Central memory CD8-positive, alpha-beta T cell (primary cell): ENCODE results near the gene CETP.
A peak's percentile ranks its signal among the peaks of the same experiment; 100 is the strongest.

Source experiments
- ATAC-seq: fragments of 150-1000 bp; cut with Tn5 transposase; replicated peaks from 2 replicates; pipeline ENCODE4 v1.10.0; 2022; ENCODE audit warnings: mild to moderate bottlenecking, moderate FRiP score, moderate number of reproducible peaks; ENCODE audit not compliant: poor library complexity, severe bottlenecking; ENCODE audit errors: extremely low read depth
- DNase-seq, 2 donors: peaks; one replicate each; pipeline ENCODE4 v3.0.0; 2021; ENCODE audit warnings: low spot score in 2 of 2
- H3K27ac Mint-ChIP-seq: one replicate; pipeline ENCODE4 v1.8.0; 2022; ENCODE audit warnings: low read depth, mild to moderate bottlenecking, moderate library complexity, mixed read lengths
- H3K27me3 Mint-ChIP-seq: one replicate; pipeline ENCODE4 v1.8.0; 2022; ENCODE audit warnings: mixed read lengths
- H3K36me3 Mint-ChIP-seq: one replicate; pipeline ENCODE4 v1.8.0; 2022; ENCODE audit warnings: mild to moderate bottlenecking, moderate library complexity, mixed read lengths; ENCODE audit not compliant: insufficient read depth
- H3K4me1 Mint-ChIP-seq: one replicate; pipeline ENCODE4 v1.8.0; 2022; ENCODE audit warnings: mixed read lengths
- H3K4me3 Mint-ChIP-seq: one replicate; pipeline ENCODE4 v1.8.0; 2022; ENCODE audit warnings: mild to moderate bottlenecking, moderate library complexity, mixed read lengths
- H3K9me3 Mint-ChIP-seq: one replicate; pipeline ENCODE4 v1.8.0; 2022; ENCODE audit warnings: mixed read lengths

Gene CETP

GRCh38 chr16:57029161-57030160, 67.7 kb downstream of the CETP start:
- Mint-ChIP-seq H3K4me1 (peaks cover 89% of the 10 kb centered on the region), H3K27me3 (no peaks in the 10 kb centered on the region), H3K36me3 (peaks cover 52% of the 10 kb centered on the region), H3K4me3 (peak overlapping the region; percentile 52), H3K27ac (peak overlapping the region; percentile 52), H3K9me3 (no peaks in the 10 kb centered on the region)
- ATAC-seq (peak; percentile 94), DNase-seq (peak in 1 of 2 donors; percentile 57)

DNA sequence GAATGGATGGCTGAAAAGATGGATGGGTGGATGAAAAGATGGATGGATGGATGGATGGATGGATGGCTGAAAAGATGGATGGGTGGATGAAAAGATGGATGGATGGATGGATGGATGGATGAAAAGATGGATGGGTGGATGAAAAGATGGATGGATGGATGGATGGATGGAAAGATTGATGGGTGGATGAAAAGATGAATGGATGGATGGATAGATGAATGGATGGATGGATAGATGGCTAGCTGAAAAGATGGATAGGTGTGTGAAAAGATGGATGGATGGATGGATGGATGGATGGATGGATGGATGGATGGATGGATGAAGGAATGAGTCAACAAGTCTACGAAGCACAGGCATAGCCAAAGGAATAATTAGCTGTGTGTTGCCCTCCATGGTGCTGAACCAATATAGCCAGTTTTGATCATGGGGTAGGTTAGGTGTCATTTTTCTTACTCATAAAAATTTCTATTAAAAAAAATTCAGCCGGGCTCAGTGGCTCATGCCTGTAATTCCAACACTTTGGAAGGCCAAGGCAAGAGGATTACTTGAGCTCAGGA, 68.7 kb downstream of the CETP start:
- Mint-ChIP-seq H3K4me1 (peaks cover 89% of the 10 kb centered on the region), H3K9me3 (no peaks in the 10 kb centered on the region), H3K27me3 (no peaks in the 10 kb centered on the region), H3K36me3 (peaks cover 54% of the 10 kb centered on the region), H3K27ac (peak overlapping the region; percentile 52), H3K4me3 (peak overlapping the region; percentile 52)
- no peak for DNase-seq
- ATAC-seq: no peak

DNA sequence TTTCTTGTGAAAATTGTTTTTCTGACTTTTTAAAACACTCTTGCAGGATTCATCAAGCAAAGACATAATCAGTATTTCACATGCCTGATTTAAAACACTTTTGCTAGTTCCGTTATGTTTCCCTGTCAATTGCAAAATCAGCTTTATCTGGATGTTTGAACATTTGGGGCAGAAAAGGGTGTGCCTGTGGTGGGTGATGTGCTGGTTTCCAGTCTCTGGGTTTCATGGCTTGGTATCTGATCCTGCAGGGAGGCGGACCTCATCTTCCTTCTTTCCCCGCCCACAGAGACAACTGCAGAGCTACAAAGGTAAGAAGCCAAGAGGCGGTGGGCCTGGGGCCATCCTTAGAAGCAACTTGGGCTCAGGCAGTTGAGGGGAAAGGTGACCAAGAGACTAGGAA, 69.4 kb downstream of the CETP start:
- no peaks in the 10 kb centered on the region for H3K9me3 Mint-ChIP-seq
- H3K27me3 Mint-ChIP-seq: no peaks in the 10 kb centered on the region
- ATAC-seq (no peak), DNase-seq (no peak)
- no peak overlapping the region for H3K4me3 Mint-ChIP-seq
- peaks cover 89% of the 10 kb centered on the region for H3K4me1 Mint-ChIP-seq
- H3K27ac Mint-ChIP-seq: no peak overlapping the region
- peaks cover 53% of the 10 kb centered on the region for H3K36me3 Mint-ChIP-seq

GRCh38 chr16:57032346-57032745, 70.6 kb downstream of the CETP start:
- no peak for DNase-seq
- H3K27ac Mint-ChIP-seq: no peak overlapping the region
- peaks cover 50% of the 10 kb centered on the region for H3K36me3 Mint-ChIP-seq
- ATAC-seq: no peak
- peaks cover 89% of the 10 kb centered on the region for H3K4me1 Mint-ChIP-seq
- H3K4me3 Mint-ChIP-seq: no peak overlapping the region
- H3K9me3 Mint-ChIP-seq: no peaks in the 10 kb centered on the region
- no peaks in the 10 kb centered on the region for H3K27me3 Mint-ChIP-seq

DNA sequence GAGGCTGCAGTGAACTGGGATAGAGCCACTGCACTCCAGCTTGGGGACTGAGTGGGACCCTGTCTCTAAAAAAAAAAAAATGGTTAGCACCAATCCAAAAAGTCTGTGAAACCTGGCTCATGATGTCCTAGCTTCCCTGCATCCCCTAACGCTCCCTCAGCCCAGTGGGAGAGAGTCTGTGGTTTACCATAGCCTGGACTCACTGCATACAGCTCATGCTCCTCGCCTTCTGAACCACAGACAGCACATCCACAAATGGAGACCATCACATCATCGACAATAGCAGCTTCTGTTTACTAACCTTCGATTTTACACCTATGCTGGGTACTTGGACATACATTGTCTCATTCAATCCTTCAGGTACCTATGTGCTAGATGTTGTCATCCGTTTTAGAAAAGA, 71.2 kb downstream of the CETP start:
- Mint-ChIP-seq H3K4me1 (peaks cover 89% of the 10 kb centered on the region), H3K27me3 (no peaks in the 10 kb centered on the region), H3K27ac (no peak overlapping the region), H3K4me3 (no peak overlapping the region), H3K36me3 (peaks cover 52% of the 10 kb centered on the region), H3K9me3 (no peaks in the 10 kb centered on the region)
- no peak for DNase-seq
- no peak for ATAC-seq
